GM15510 (cell line): ENCODE results near the gene PHACTR1.

Experiments used
- POLR2A ChIP-seq: IDR thresholded peaks from 3 replicates; pipeline ENCODE4 v1.6.1; 2011; ENCODE audit warnings: borderline replicate concordance; ENCODE audit not compliant: insufficient read length; ENCODE audit errors: extremely low read depth

PHACTR1 gene

GRCh38 chr6:12892151-12892550 lies 175.6 kb downstream of the PHACTR1 start:
- TF ChIP-seq POLR2A, result no peak

GRCh38 chr6:12893036-12893435 lies 176.5 kb downstream of the PHACTR1 start:
- no peak for TF ChIP-seq POLR2A

- TF ChIP-seq POLR2A, result no peak
These were observed 179.2 kb downstream of the PHACTR1 start for GRCh38 chr6:12895721-12896120.

- no peak for TF ChIP-seq POLR2A
These were observed 179.7 kb downstream of the PHACTR1 start for GRCh38 chr6:12896208-12896733.

GRCh38 chr6:12898603-12899002 lies 182.0 kb downstream of the PHACTR1 start:
- TF ChIP-seq POLR2A, result no peak

- no peak for TF ChIP-seq POLR2A
These were observed 182.7 kb downstream of the PHACTR1 start for GRCh38 chr6:12899046-12899833.

- TF ChIP-seq POLR2A, result no peak
These were observed 186.7 kb downstream of the PHACTR1 start for GRCh38 chr6:12903246-12903645.

- TF ChIP-seq POLR2A, result no peak
These were observed 193.3 kb downstream of the PHACTR1 start for GRCh38 chr6:12909833-12910232.

GRCh38 chr6:12911427-12911826 lies 194.9 kb downstream of the PHACTR1 start:
- no peak for TF ChIP-seq POLR2A

GRCh38 chr6:12913201-12913600 lies 196.6 kb downstream of the PHACTR1 start:
- no peak for TF ChIP-seq POLR2A

GRCh38 chr6:12916006-12916405 lies 199.4 kb downstream of the PHACTR1 start:
- no peak for TF ChIP-seq POLR2A

- no peak for TF ChIP-seq POLR2A
These were observed 200.0 kb downstream of the PHACTR1 start for GRCh38 chr6:12916420-12917136.

- no peak for TF ChIP-seq POLR2A
These were observed 204.9 kb downstream of the PHACTR1 start for GRCh38 chr6:12921467-12921866.

GRCh38 chr6:12923644-12924235 lies 207.2 kb downstream of the PHACTR1 start:
- no peak for TF ChIP-seq POLR2A

- TF ChIP-seq POLR2A, result no peak
These were observed 208.3 kb downstream of the PHACTR1 start for GRCh38 chr6:12924911-12925310.

- no peak for TF ChIP-seq POLR2A
These were observed 211.2 kb downstream of the PHACTR1 start for GRCh38 chr6:12927746-12928145.

- no peak for TF ChIP-seq POLR2A
These were observed 213.1 kb downstream of the PHACTR1 start for GRCh38 chr6:12929678-12930077.
